B cell (primary cell): ENCODE data around the gene GABRR1. TPM values are rescaled to one million over a fixed set of nuclear protein-coding genes. Genes with fewer than 3 reads are reported as not detected.

Source experiments
- ATAC-seq: fragments of 200-7000 bp; cut with Tn5 transposase; one replicate; pipeline ENCODE4 v1.10.0; 2021; ENCODE audit warnings: low read depth, mild to moderate bottlenecking, moderate number of reproducible peaks, moderate library complexity
- CTCF ChIA-PET: fragments of 350-600 bp; sonication (Branson Sonifier 250); formaldehyde crosslinking; loops from one replicate; lab custom pipeline; 2021; ENCODE audit warnings: antibody characterized with exemption, inconsistent platforms; lab: Charles Lee
- POLR2A ChIA-PET: fragments of 350-600 bp; sonication (Branson Sonifier 250); formaldehyde crosslinking; loops from one replicate; lab custom pipeline; 2021; ENCODE audit warnings: antibody characterized with exemption; lab: Charles Lee
- DNase-seq: peaks from one replicate; pipeline ENCODE4 v3.0.0; 2013
- H2AFZ ChIP-seq: 2 replicates; pipeline ENCODE4 v1.6.1; 2012; ENCODE audit warnings: mild to moderate bottlenecking, low read depth, low read length; ENCODE audit not compliant: insufficient read depth, poor library complexity, severe bottlenecking
- H3K27ac ChIP-seq, 2 donors: 1 replicate in 1 of 2; 2 replicates in 1 of 2; pipeline ENCODE4 v1.5.1; 2012 to 2013; ENCODE audit warnings: low read length in 2 of 2, mild to moderate bottlenecking in 2 of 2, moderate library complexity in 1 of 2
- H3K27me3 ChIP-seq, 4 experiments: fragments of 200-600 bp in 1 of 4; sonication (generic) in 1 of 4; replicated peaks in 1 of 4; 1 replicate in 2 of 4; 2 replicates in 2 of 4; pipeline versions ENCODE4 v1.6.1 to v1.7.0; 2013 to 2016; ENCODE audit warnings: low read length in 3 of 4, mild to moderate bottlenecking in 2 of 4, mixed read lengths in 1 of 4, moderate library complexity in 1 of 4; ENCODE audit not compliant: insufficient read depth in 4 of 4, control insufficient read depth in 3 of 4; ENCODE audit errors: control extremely low read depth in 1 of 4
- H3K36me3 ChIP-seq, 2 experiments: replicated peaks in 1 of 2; 1 replicate in 1 of 2; 2 replicates in 1 of 2; pipeline versions ENCODE4 v1.6.1 to v1.7.1; 2013; ENCODE audit warnings: low read length in 1 of 2; ENCODE audit not compliant: insufficient read depth in 2 of 2, control insufficient read depth in 1 of 2; ENCODE audit errors: control extremely low read depth in 1 of 2, extremely low read depth in 1 of 2
- H3K4me1 ChIP-seq, 2 donors: fragments of 200-600 bp in 1 of 2; sonication (generic) in 1 of 2; 1 replicate in 1 of 2; 2 replicates in 1 of 2; pipeline versions ENCODE4 v1.5.1 to v1.6.1; 2013 to 2017; ENCODE audit warnings: low read length in 2 of 2; ENCODE audit not compliant: control insufficient read depth in 2 of 2, insufficient read depth in 2 of 2
- H3K4me2 ChIP-seq: replicated peaks from 2 replicates; pipeline ENCODE3; 2012; ENCODE audit warnings: mild to moderate bottlenecking, low read depth, low read length; ENCODE audit not compliant: poor library complexity, severe bottlenecking
- H3K4me3 ChIP-seq, 5 experiments: fragments of 200-600 bp in 1 of 5; sonication (generic) in 1 of 5; 1 replicate in 3 of 5; 2 replicates in 2 of 5; pipeline versions ENCODE4 v1.5.1 to v1.7.0; 2011 to 2016; ENCODE audit warnings: low read length in 4 of 5, mild to moderate bottlenecking in 4 of 5, low read depth in 2 of 5, control low read depth in 1 of 5, moderate library complexity in 1 of 5; ENCODE audit not compliant: insufficient read depth in 1 of 5; ENCODE audit errors: control extremely low read depth in 1 of 5, extremely low read depth in 1 of 5
- H3K79me2 ChIP-seq: fragments of 200-600 bp; sonication (generic); one replicate; pipeline ENCODE4 v1.6.0; 2016; ENCODE audit warnings: low read length; ENCODE audit not compliant: control insufficient read depth, insufficient read depth
- H3K9ac ChIP-seq: fragments of 200-600 bp; sonication (generic); 2 replicates; pipeline ENCODE4 v1.6.1; 2017; ENCODE audit warnings: mild to moderate bottlenecking, low read length, moderate library complexity
- H3K9me3 ChIP-seq, 3 donors: one replicate each; pipeline versions ENCODE4 v1.6.1 to v1.7.1; 2013; ENCODE audit warnings: low read length in 2 of 3; ENCODE audit not compliant: control insufficient read depth in 2 of 3, insufficient read depth in 1 of 3; ENCODE audit errors: control extremely low read depth in 1 of 3
- H4K20me1 ChIP-seq: 2 replicates; pipeline ENCODE4 v1.6.0; 2012; ENCODE audit warnings: mild to moderate bottlenecking, low read length; ENCODE audit not compliant: insufficient read depth, control insufficient read depth, poor library complexity, severe bottlenecking
- H3K27ac Mint-ChIP-seq: one replicate; pipeline ENCODE4 v1.8.0; 2021; ENCODE audit warnings: mixed read lengths
- H3K27me3 Mint-ChIP-seq: one replicate; pipeline ENCODE4 v1.8.0; 2021; ENCODE audit warnings: mixed read lengths
- H3K4me1 Mint-ChIP-seq: one replicate; pipeline ENCODE4 v1.8.0; 2021; ENCODE audit warnings: mixed read lengths
- H3K4me3 Mint-ChIP-seq: one replicate; pipeline ENCODE4 v1.8.0; 2021; ENCODE audit warnings: mixed read lengths
- H3K9me3 Mint-ChIP-seq: one replicate; pipeline ENCODE4 v1.8.0; 2022; ENCODE audit warnings: mixed read lengths; ENCODE audit not compliant: insufficient read depth
- CTCF ChIP-seq: fragments of 200-600 bp; IDR thresholded peaks from one replicate; pipeline ENCODE4 v1.8.0; 2022; ENCODE audit warnings: antibody characterized with exemption, mild to moderate bottlenecking
- EZH2 ChIP-seq: IDR thresholded peaks from 2 replicates; pipeline ENCODE4 v1.6.1; 2012; ENCODE audit warnings: borderline replicate concordance, low read depth, mild to moderate bottlenecking, moderate library complexity, low read length; ENCODE audit not compliant: insufficient read depth, poor library complexity, severe bottlenecking
- WGBS: methylation state at CpG from one replicate; pipeline ENCODE4 v1.1.5; 2013; ENCODE audit warnings: missing lambda C conversion rate; ENCODE audit not compliant: insufficient coverage; 5-methylcytosine and 5-hydroxymethylcytosine counted together
- intact Hi-C: fragments of 100-400 bp; cut with micrococcal nuclease; formaldehyde crosslinking; loops from one replicate; pipeline ENCODE4 v1.10.0; 2022
- polyA plus RNA-seq: library from polyadenylated mRNA; depleted of rRNA; stranded (reverse); fragments of >200 nt; gene quantifications from 2 replicates; pipeline ENCODE4 v1.2.3, GENCODE V29; 2012
- total RNA-seq, 2 donors: library from RNA; stranded (reverse); fragments of 120-200 nt in 1 of 2; gene quantifications; 1 replicate in 1 of 2; 2 replicates in 1 of 2; pipeline versions ENCODE4 v1.2.3 to v1.2.4, GENCODE V29; 2013 to 2022

Gene GABRR1
- total and polyA plus RNA-seq, 2 donors (not counting 1 experiment from before 2014, with no cell fraction given): not detected

GRCh38 chr6:89146718-89147700, 70.1 kb downstream of the GABRR1 start:
- H3K9me3 ChIP-seq: no peaks in the 10 kb centered on the region
- peak overlapping the region; percentile 65 to 81 (median 72) for H3K4me3 ChIP-seq
- H3K27me3 Mint-ChIP-seq: no peaks in the 10 kb centered on the region
- TF ChIP-seq EZH2: no peak
- no peak for TF ChIP-seq CTCF
- peak overlapping the region; percentile 91 for H3K4me3 Mint-ChIP-seq
- ATAC-seq: peak; percentile 31
- H3K9ac ChIP-seq: peak overlapping the region; percentile 76
- H3K9me3 Mint-ChIP-seq: no peaks in the 10 kb centered on the region
- peak overlapping the region in 1 of 2 donors; percentile 87 for H3K27ac ChIP-seq
- intact Hi-C loops: loop anchor here (1.0 to 5.0 kb wide), 6 partner anchors 30 to 1445 kb away; partner anchors contain the start of genes AKIRIN2, LYRM2 and PNRC1
- H3K4me1 Mint-ChIP-seq: peaks cover 28% of the 10 kb centered on the region
- no peaks in the 10 kb centered on the region for H3K27me3 ChIP-seq
- WGBS: 0% methylated on average over 10 of the region's 26 CpGs
- no peaks in the 10 kb centered on the region for H3K36me3 ChIP-seq
- peak overlapping the region; percentile 93 for H2AFZ ChIP-seq
- H3K27ac Mint-ChIP-seq: peak overlapping the region; percentile 27
- H3K79me2 ChIP-seq: peaks cover 14% of the 10 kb centered on the region
- DNase-seq: no peak
- POLR2A ChIA-PET: interaction anchor here (0.5 to 2.8 kb wide), 2 partner anchors 47 to 65 kb away, joined by 3 to 40 read pairs; partner anchors contain the start of gene PNRC1
- H3K4me2 ChIP-seq: peak overlapping the region; percentile 75
- peaks cover 9 to 11% of the 10 kb centered on the region in 2 donors for H3K4me1 ChIP-seq
- no peaks in the 10 kb centered on the region for H4K20me1 ChIP-seq
- CTCF ChIA-PET: interaction anchor here (0.6 to 2.0 kb wide), 9 partner anchors 28 to 372 kb away, joined by 3 to 8 read pairs (median 3); partner anchors contain the start of gene PNRC1
